Sigmoid colon (tissue), 4 donors: Measurements from ENCODE around the gene CELA1.

Experiments
- EP300 ChIP-seq, 4 donors: sonication (generic); formaldehyde crosslinking; IDR thresholded peaks; one replicate each; pipeline ENCODE4 v1.6.1; 2017; ENCODE audit warnings: antibody characterized with exemption in 4 of 4
- POLR2A ChIP-seq, 2 donors: fragments of 450-650 bp; IDR thresholded peaks; one replicate each; pipeline ENCODE4 v1.6.1; 2016; ENCODE audit warnings: antibody characterized with exemption in 2 of 2, mild to moderate bottlenecking in 2 of 2, moderate library complexity in 2 of 2
- POLR2AphosphoS5 ChIP-seq, 4 donors: sonication (generic); formaldehyde crosslinking; IDR thresholded peaks; one replicate each; pipeline ENCODE4 v1.6.1; 2017; ENCODE audit warnings: antibody characterized with exemption in 4 of 4
- TF ChIP-seq, protein P1 (sequence below), 4 experiments: fragments of 450-650 bp in 3 of 4; fragments of 200-600 bp in 1 of 4; IDR thresholded peaks; one replicate each; pipeline ENCODE4 v1.5.1; 2016 to 2019; ENCODE audit warnings: antibody characterized with exemption in 4 of 4, mild to moderate bottlenecking in 3 of 4, moderate library complexity in 2 of 4

- TF ChIP-seq POLR2AphosphoS5 (IDR thresholded peaks at IDR 0.05) (no peak), POLR2A (IDR thresholded peaks at IDR 0.05) (no peak), EP300 (IDR thresholded peaks at IDR 0.05) (no peak)
- TF ChIP-seq, protein P1, sequence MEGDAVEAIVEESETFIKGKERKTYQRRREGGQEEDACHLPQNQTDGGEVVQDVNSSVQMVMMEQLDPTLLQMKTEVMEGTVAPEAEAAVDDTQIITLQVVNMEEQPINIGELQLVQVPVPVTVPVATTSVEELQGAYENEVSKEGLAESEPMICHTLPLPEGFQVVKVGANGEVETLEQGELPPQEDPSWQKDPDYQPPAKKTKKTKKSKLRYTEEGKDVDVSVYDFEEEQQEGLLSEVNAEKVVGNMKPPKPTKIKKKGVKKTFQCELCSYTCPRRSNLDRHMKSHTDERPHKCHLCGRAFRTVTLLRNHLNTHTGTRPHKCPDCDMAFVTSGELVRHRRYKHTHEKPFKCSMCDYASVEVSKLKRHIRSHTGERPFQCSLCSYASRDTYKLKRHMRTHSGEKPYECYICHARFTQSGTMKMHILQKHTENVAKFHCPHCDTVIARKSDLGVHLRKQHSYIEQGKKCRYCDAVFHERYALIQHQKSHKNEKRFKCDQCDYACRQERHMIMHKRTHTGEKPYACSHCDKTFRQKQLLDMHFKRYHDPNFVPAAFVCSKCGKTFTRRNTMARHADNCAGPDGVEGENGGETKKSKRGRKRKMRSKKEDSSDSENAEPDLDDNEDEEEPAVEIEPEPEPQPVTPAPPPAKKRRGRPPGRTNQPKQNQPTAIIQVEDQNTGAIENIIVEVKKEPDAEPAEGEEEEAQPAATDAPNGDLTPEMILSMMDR (IDR thresholded peaks at IDR 0.05) = no peak
Observed at GRCh38 chr12:51386351-51386750, 39.9 kb upstream of the CELA1 start.
